Liver (tissue), 3 donors: ENCODE data around the gene NFATC1.

Experiments
- ATF3 ChIP-seq: IDR thresholded peaks from 2 replicates; pipeline ENCODE4 v1.6.1; 2016; ENCODE audit warnings: antibody characterized with exemption
- CTCF ChIP-seq: fragments of 150-350 bp; IDR thresholded peaks from 2 replicates; pipeline ENCODE4 v1.5.1; 2017; ENCODE audit warnings: improper control_type of control experiment, low read depth, low read length; ENCODE audit not compliant: missing input control
- EGR1 ChIP-seq, 2 donors: IDR thresholded peaks; 2 replicates each; pipeline ENCODE4 v1.6.1; 2016 to 2018; ENCODE audit warnings: antibody characterized with exemption in 2 of 2, low read depth in 2 of 2
- FOXA1 ChIP-seq: IDR thresholded peaks from 2 replicates; pipeline ENCODE4 v1.6.1; 2016; ENCODE audit warnings: antibody characterized with exemption
- GABPA ChIP-seq, 2 donors: IDR thresholded peaks in 1 of 2; conservative IDR thresholded peaks in 1 of 2; 2 replicates each; pipeline ENCODE4 v1.6.1; 2016; ENCODE audit warnings: antibody characterized with exemption in 2 of 2, mild to moderate bottlenecking in 1 of 2, moderate library complexity in 1 of 2
- JUND ChIP-seq, 2 donors: IDR thresholded peaks; 2 replicates each; pipeline ENCODE4 v1.6.1; 2016; ENCODE audit warnings: antibody characterized with exemption in 2 of 2
- MAX ChIP-seq: IDR thresholded peaks from 2 replicates; pipeline ENCODE4 v1.6.1; 2016; ENCODE audit warnings: antibody characterized with exemption
- RAD21 ChIP-seq, 2 donors: IDR thresholded peaks; 2 replicates each; pipeline ENCODE4 v1.6.1; 2016; ENCODE audit warnings: antibody characterized with exemption in 2 of 2, mild to moderate bottlenecking in 2 of 2
- REST ChIP-seq: IDR thresholded peaks from 2 replicates; pipeline ENCODE4 v1.6.1; 2016; ENCODE audit warnings: antibody characterized with exemption, mild to moderate bottlenecking
- SP1 ChIP-seq: IDR thresholded peaks from 2 replicates; pipeline ENCODE4 v1.6.1; 2018; ENCODE audit warnings: antibody characterized with exemption, mild to moderate bottlenecking
- TAF1 ChIP-seq: conservative IDR thresholded peaks from 2 replicates; pipeline ENCODE4 v1.6.1; 2016; ENCODE audit warnings: antibody characterized with exemption, mild to moderate bottlenecking
- YY1 ChIP-seq: IDR thresholded peaks from 2 replicates; pipeline ENCODE4 v1.6.1; 2016; ENCODE audit warnings: antibody characterized with exemption, mild to moderate bottlenecking
- ZBTB33 ChIP-seq: IDR thresholded peaks from 2 replicates; pipeline ENCODE4 v1.6.1; 2016; ENCODE audit warnings: antibody characterized with exemption
- donor health status: healthy.
- donor health status: healthy.

GRCh38 chr18:79567481-79568147, 171.9 kb downstream of the NFATC1 start:
- TF ChIP-seq CTCF: no peak
- TF ChIP-seq JUND (IDR thresholded peaks at IDR 0.05): no peak
- TF ChIP-seq TAF1: no peak
- TF ChIP-seq MAX: no peak
- no peak for TF ChIP-seq SP1
- no peak for TF ChIP-seq REST
- TF ChIP-seq RAD21 (IDR thresholded peaks at IDR 0.05): no peak
- no peak for TF ChIP-seq GABPA (IDR thresholded peaks at IDR 0.05 in 1 of 2, conservative IDR thresholded peaks at IDR 0.05 in 1 of 2)
- no peak for TF ChIP-seq ATF3
- no peak for TF ChIP-seq YY1
- no peak for TF ChIP-seq EGR1 (IDR thresholded peaks at IDR 0.05; ENCODE audit: low read depth in 2 of 2)
- TF ChIP-seq ZBTB33: no peak
- no peak for TF ChIP-seq FOXA1
